MCF 10A (cell line): ENCODE measurements around the gene DEDD2. TPM values are rescaled to one million over a fixed set of nuclear protein-coding genes. Genes with fewer than 3 reads are reported as not detected.

Source experiments
- BruUV-seq: library from RNA; stranded (reverse); fragments of 400-500 nt; replicated peaks from 2 replicates; lab custom pipeline; 2021; lab: Mats Ljungman, UMichigan
- CTCF ChIA-PET: fragments of 300-600 bp; sonication (Branson Sonifier 250); formaldehyde crosslinking; extraction: SDS; loops from one replicate; lab custom pipeline; 2021; ENCODE audit warnings: antibody characterized with exemption, inconsistent platforms; lab: Yijun Ruan, JAX
- POLR2A ChIA-PET: fragments of 300-600, 350-650 bp; sonication (Branson Sonifier 250); formaldehyde crosslinking; extraction: SDS; loops from one replicate; lab custom pipeline; 2020; ENCODE audit warnings: antibody characterized with exemption, inconsistent platforms; lab: Yijun Ruan, JAX
- DNase-seq: peaks from one replicate; pipeline ENCODE4 v3.0.0-alpha.2; 2018; ENCODE audit not compliant: unreplicated experiment
- H3K27ac Mint-ChIP-seq: one replicate; pipeline ENCODE4 v1.8.0; 2022; ENCODE audit warnings: mild to moderate bottlenecking, low read depth, mixed read lengths; ENCODE audit not compliant: unreplicated experiment
- H3K27me3 Mint-ChIP-seq: one replicate; pipeline ENCODE4 v1.8.0; 2022; ENCODE audit warnings: mixed read lengths; ENCODE audit not compliant: insufficient read depth, unreplicated experiment
- H3K36me3 Mint-ChIP-seq: one replicate; pipeline ENCODE4 v1.8.0; 2022; ENCODE audit warnings: mild to moderate bottlenecking, moderate library complexity, mixed read lengths; ENCODE audit not compliant: insufficient read depth, unreplicated experiment
- H3K4me1 Mint-ChIP-seq: one replicate; pipeline ENCODE4 v1.8.0; 2022; ENCODE audit warnings: mixed read lengths; ENCODE audit not compliant: insufficient read depth, unreplicated experiment
- H3K4me3 Mint-ChIP-seq: one replicate; pipeline ENCODE4 v1.8.0; 2022; ENCODE audit warnings: mild to moderate bottlenecking, moderate library complexity, mixed read lengths; ENCODE audit not compliant: unreplicated experiment
- H3K9me3 Mint-ChIP-seq: one replicate; pipeline ENCODE4 v1.8.0; 2022; ENCODE audit warnings: mixed read lengths; ENCODE audit not compliant: unreplicated experiment
- intact Hi-C: fragments of 100-400 bp; cut with micrococcal nuclease; formaldehyde crosslinking; loops from 2 replicates; pipeline ENCODE4 v1.14.1; 2022
- total RNA-seq: library from RNA; stranded (reverse); gene quantifications from 2 replicates; pipeline ENCODE4 v1.2.3, GENCODE V29; 2022
- TF ChIP-seq, protein P1 (sequence below): fragments of 200-600 bp; IDR thresholded peaks from one replicate; pipeline ENCODE4 v1.8.0; 2022; ENCODE audit warnings: antibody characterized with exemption, mild to moderate bottlenecking; ENCODE audit not compliant: unreplicated experiment

The DEDD2 gene
- total RNA-seq, 1 experiment from 2014 or later, result 28.5 TPM

DNA sequence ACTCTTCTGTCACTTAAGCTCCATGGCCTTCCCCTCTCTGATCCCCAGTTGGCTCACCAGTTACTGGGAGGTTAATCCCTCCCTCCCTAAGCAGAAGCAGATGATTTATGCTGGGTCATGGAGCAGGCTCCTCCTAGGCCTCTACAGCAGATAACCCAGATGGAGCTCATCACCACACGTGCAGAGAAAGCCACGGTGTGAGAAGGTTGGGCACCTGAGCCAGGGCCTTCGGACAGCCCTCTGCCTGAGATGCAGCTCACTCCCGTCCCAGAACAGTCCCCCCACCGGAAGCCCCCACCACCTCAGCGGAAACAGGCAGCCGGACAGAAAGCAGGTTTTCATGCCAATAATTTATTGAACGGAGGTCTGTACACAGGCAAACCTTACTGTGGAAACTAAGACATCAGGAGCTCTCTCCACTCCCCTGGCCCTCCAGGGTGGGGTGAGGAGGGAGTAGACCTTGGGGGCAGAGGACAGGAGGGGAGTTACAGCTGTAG is 12.4 kb upstream of the DEDD2 start:
- Mint-ChIP-seq H3K27me3 (no peaks in the 10 kb centered on the region), H3K4me3 (no peak overlapping the region), H3K36me3 (peaks cover 82% of the 10 kb centered on the region), H3K9me3 (no peaks in the 10 kb centered on the region), H3K4me1 (no peaks in the 10 kb centered on the region), H3K27ac (no peak overlapping the region)
- TF ChIP-seq, protein P1, sequence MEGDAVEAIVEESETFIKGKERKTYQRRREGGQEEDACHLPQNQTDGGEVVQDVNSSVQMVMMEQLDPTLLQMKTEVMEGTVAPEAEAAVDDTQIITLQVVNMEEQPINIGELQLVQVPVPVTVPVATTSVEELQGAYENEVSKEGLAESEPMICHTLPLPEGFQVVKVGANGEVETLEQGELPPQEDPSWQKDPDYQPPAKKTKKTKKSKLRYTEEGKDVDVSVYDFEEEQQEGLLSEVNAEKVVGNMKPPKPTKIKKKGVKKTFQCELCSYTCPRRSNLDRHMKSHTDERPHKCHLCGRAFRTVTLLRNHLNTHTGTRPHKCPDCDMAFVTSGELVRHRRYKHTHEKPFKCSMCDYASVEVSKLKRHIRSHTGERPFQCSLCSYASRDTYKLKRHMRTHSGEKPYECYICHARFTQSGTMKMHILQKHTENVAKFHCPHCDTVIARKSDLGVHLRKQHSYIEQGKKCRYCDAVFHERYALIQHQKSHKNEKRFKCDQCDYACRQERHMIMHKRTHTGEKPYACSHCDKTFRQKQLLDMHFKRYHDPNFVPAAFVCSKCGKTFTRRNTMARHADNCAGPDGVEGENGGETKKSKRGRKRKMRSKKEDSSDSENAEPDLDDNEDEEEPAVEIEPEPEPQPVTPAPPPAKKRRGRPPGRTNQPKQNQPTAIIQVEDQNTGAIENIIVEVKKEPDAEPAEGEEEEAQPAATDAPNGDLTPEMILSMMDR, result no peak
- CTCF ChIA-PET, result interaction anchor here (0.6 to 1.9 kb wide), 5 partner anchors 10 to 1295 kb away, joined by 3 to 6 read pairs (median 3); partner anchors contain the start of gene ZNF526
- BruUV-seq, result no TSS peak
- POLR2A ChIA-PET, result interaction anchor here (1.2 kb wide), 2 partner anchors 10 to 12 kb away, joined by 3 read pairs; partner anchors contain the start of gene GSK3A
- intact Hi-C loops, result no loop called here
- DNase-seq, result no peak

- TF ChIP-seq, protein P1, result no peak
- Mint-ChIP-seq H3K4me1 (no peaks in the 10 kb centered on the region), H3K9me3 (no peaks in the 10 kb centered on the region), H3K27me3 (no peaks in the 10 kb centered on the region), H3K4me3 (no peak overlapping the region), H3K36me3 (peaks cover 83% of the 10 kb centered on the region), H3K27ac (no peak overlapping the region)
- ChIA-PET CTCF (interaction anchor here (0.6 to 1.9 kb wide), 5 partner anchors 8 to 1295 kb away, joined by 3 to 6 read pairs (median 3); no protein-coding TSS in a partner anchor), POLR2A (interaction anchor here (1.2 kb wide), 2 partner anchors 10 to 13 kb away, joined by 3 read pairs; partner anchors contain the start of gene GSK3A)
- BruUV-seq, result no TSS peak
- DNase-seq, result no peak
- intact Hi-C loops, result no loop called here
Observed at GRCh38 chr19:42229301-42229854, 11.9 kb upstream of the DEDD2 start.

DNA sequence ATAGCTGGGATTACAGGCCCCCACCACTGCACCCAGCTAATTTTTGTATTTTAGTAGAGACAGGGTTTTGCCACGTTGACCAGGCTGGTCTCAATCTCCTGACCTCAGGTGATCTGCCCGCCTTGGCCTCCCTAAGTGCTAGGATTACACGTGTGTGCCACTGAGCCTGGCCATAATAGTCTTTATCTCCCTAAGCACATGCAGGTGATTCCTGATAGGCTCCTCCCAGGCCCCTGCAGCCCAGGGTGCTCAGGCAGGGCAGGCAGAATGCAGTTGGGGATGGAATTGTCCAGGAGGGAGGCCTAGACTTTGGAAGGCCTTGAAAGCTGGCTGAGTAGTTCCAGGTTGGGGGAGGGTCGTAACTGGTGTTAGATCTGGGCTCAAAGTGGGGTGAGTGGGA is 11.2 kb upstream of the DEDD2 start:
- peaks cover 77% of the 10 kb centered on the region for H3K36me3 Mint-ChIP-seq
- intact Hi-C loops, result no loop called here
- TF ChIP-seq, protein P1, result no peak
- no peaks in the 10 kb centered on the region for H3K27me3 Mint-ChIP-seq
- POLR2A ChIA-PET, result interaction anchor here (1.2 kb wide), 1 partner anchor 13 kb away, joined by 3 read pairs; the partner anchor contains the start of gene GSK3A
- no TSS peak for BruUV-seq
- H3K27ac Mint-ChIP-seq, result peak overlapping the region; percentile 74
- no peak overlapping the region for H3K4me3 Mint-ChIP-seq
- H3K4me1 Mint-ChIP-seq, result no peaks in the 10 kb centered on the region
- H3K9me3 Mint-ChIP-seq, result no peaks in the 10 kb centered on the region
- no peak for DNase-seq
- CTCF ChIA-PET, result interaction anchor here (0.6 to 1.1 kb wide), 4 partner anchors 9 to 1957 kb away, joined by 3 read pairs; no protein-coding TSS in a partner anchor

GRCh38 chr19:42226886-42227285 is 9.4 kb upstream of the DEDD2 start:
- no TSS peak for BruUV-seq
- TF ChIP-seq, protein P1, result no peak
- peaks cover 8% of the 10 kb centered on the region for H3K4me1 Mint-ChIP-seq
- H3K27me3 Mint-ChIP-seq, result no peaks in the 10 kb centered on the region
- no peaks in the 10 kb centered on the region for H3K9me3 Mint-ChIP-seq
- H3K27ac Mint-ChIP-seq, result no peak overlapping the region
- no peak for DNase-seq
- POLR2A ChIA-PET, result interaction anchor here (1.0 kb wide), 1 partner anchor 44 kb away, joined by 3 read pairs; no protein-coding TSS in a partner anchor
- intact Hi-C loops, result no loop called here
- no peak overlapping the region for H3K4me3 Mint-ChIP-seq
- H3K36me3 Mint-ChIP-seq, result peaks cover 73% of the 10 kb centered on the region
- CTCF ChIA-PET, result no interaction called here
